Posterior cingulate gyrus (tissue), 11 donors: ENCODE results near the gene USP7.

Source experiments
- DNase-seq, 10 donors: peaks; one replicate each; pipeline versions ENCODE4 v3.0.0 to v3.0.0-alpha.2; 2020 to 2021; ENCODE audit warnings: mixed read lengths in 3 of 10
- intact Hi-C: fragments of 100-400 bp; cut with DNase I; formaldehyde crosslinking; loops from one replicate; pipeline ENCODE4 v1.15.1; 2023

USP7 gene

GRCh38 chr16:8867932-8868415 is 95.7 kb downstream of the USP7 start:
- DNase-seq = no peak
- intact Hi-C loops = loop anchor here (1.0 kb wide), 1 partner anchor 223 kb away; the partner anchor contains the start of gene HAPSTR1

- intact Hi-C loops = no loop called here
- DNase-seq = peak in 4 of 10 donors; percentile 34 to 90 (median 60)
These were observed 96.3 kb downstream of the USP7 start for GRCh38 chr16:8867216-8867931.

GRCh38 chr16:8866884-8867215 is 96.9 kb downstream of the USP7 start:
- intact Hi-C loops = no loop called here
- DNase-seq = no peak

DNA sequence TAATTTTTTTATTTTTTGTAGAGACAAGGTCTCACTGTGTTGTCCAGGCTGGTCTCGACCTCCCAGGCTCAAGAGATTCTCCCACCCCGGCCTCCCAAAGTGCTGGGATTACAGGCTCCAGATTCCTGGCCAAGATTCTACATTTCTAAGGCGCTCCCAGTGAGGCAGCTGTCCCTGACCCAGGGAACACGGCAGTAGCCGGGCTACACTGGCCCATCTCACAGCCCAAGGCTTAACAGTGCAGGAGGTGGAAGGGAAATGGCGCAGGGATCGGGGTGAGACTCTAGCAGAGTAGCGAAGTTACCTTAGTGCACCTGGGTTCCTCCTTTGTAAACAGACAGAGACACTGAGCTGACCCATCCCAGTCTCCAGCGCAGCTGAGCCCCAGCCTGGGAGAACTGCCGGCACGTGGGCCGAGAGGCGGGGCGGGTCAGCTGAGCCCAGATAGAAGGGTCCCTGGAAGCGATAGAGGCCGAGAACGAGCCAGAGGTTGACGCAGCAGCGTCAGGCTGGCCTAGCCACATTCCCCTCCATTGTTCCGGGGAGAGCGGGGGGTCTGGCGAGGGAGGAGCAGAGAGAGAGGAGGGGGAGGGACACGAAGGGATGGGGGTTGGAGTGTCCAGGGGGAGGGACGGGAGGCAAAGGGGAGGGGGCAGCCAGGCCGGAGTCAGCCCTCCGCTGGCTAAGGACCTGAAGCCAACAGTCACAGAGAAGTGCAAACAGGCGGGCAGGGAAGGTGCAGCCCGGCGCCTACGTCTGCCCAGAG is 97.4 kb downstream of the USP7 start:
- intact Hi-C loops = no loop called here
- DNase-seq = peak in 8 of 10 donors; percentile 52 to 94 (median 67)

DNA sequence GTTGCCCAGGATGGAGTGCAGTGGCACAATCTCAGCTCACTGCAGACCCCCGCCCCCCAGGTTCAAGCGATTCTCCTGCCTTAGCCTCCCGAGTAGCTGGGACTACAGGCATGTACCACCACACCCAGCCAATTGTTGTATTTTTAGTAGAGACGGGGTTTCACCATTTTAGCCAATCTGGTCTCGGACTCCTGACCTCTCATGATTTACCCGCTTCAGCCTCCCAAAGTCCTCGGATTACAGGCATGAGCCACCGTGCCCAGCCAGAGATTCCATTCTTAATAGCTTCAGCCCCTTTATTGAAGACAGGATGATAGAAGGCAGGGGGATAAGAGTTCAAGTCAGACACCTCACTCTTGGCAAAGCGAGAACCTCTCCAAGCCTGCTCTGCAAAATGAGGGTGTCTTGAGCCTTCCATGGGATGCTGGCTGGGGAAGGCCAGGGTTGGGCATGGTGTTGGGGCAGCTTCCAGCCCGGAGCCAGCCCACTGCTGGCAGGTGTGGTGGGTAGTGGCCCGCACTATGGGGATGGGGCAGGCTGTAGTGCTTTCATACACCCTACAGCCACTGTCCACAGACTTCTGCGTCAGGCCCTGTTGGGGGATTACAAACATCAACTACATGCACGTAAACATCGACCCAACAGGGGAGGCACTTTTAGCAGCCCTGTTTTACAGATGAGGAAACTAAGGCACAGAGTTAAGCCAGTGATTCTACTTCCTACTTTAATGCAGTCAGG is 98.4 kb downstream of the USP7 start:
- peak in 1 of 10 donors; percentile 32 for DNase-seq
- intact Hi-C loops = no loop called here

- peak in 3 of 10 donors; percentile 27 to 72 (median 57) for DNase-seq
- intact Hi-C loops = loop anchor here (5.0 kb wide), 1 partner anchor 67 kb away; the partner anchor contains the start of genes PMM2 and TMEM186
These were observed 99.1 kb downstream of the USP7 start for GRCh38 chr16:8864480-8865110.

- peak; percentile 77 to 99 (median 88) for DNase-seq
- intact Hi-C loops = loop anchor here (5.0 kb wide), 1 partner anchor 67 kb away; the partner anchor contains the start of genes PMM2 and TMEM186
These were observed 99.9 kb downstream of the USP7 start for GRCh38 chr16:8863594-8864424.

DNA sequence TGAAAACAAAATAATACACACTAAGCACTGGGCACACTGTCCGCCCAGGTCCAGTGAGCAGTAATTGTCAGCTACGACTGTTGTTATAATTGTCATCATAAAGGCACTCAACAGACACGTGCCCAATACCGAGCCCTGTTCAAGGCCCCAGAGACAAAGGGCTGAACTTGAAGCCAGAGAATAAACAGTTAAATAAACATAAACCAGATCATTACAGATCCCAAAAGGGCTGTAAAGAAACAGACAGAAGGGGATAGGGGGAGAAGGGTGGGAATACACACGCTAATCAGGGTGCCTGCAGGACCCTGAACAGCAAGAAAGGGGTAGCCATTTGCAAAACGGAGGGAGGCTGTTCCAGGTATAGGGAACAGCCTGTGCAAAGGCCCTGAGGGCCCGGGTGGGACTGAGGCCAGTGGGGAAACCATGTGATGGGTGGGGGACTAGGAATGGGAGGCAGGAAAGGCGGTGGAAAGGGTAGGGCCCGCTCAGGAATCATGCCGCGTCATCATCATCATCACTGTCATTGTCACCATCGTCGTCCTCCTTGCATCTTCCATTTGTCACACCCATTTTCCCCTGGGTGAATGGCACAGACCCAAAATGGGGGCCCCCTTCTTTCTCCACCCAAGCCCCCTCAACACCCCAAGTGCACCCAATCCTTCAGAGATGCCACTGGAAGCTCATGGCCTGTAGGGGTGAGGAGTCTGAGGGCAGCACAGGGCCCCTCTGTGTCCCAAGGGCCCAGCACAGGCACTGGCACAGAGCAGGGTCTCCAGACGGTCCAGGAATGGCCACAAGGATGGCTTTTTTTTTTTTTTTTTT is 101.2 kb downstream of the USP7 start:
- intact Hi-C loops = loop anchor here (5.0 kb wide), 1 partner anchor 65 kb away; the partner anchor contains the start of genes PMM2 and TMEM186

GRCh38 chr16:8861563-8862308 is 102.0 kb downstream of the USP7 start:
- peak in 4 of 10 donors; percentile 19 to 85 (median 70) for DNase-seq
- intact Hi-C loops = loop anchor here (5.0 kb wide), 1 partner anchor 64 kb away; the partner anchor contains the start of genes PMM2 and TMEM186

More for the DNA sequence above, 101.2 kb downstream of the USP7 start:
- peak in 2 of 10 donors; percentile 20 to 25 for DNase-seq

DNA sequence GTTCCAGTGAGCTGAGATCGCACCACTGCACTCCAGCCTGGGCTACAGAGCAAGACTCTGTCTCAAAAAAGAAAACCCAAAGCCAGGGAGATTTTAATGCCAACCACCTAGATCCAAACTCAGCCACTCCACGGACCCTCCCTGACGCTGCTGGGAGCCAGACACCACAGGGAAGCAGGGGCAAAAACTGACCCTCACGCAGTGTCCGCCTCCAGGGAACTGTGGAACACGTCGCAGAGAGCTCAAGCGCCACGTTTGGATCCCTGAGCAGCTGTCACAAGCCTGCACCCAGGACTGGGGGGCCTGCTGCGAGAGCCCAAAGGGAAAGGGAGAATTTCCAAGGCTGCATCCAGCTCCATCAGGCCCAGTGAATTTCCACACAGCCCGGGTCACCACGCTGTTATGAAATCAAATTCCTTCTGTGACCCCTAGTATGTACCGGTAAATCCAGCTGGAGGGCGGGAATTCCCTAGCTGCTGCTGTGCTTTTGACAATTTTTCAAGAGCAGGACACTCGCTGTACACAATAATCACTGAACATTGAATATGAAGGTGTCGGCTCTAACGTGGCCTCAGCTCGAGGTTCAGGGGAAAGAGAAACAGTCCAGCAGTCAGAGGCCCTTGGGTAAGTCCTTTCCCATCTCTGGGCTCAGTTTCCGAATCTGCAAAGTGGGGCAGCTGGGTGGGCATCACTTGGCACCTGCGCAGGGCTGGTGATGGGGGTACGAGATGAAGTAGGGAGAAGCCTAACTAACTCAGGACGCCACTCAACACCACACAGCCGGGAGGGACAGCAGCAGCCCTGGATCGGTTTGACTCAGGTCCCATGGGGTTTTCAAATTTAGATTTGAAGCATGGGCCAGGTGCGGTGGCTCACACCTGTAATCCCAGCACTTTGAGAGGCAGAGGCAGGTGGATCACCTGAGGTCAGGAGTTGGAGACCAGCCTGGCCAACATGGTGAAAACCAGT is 103.5 kb downstream of the USP7 start:
- intact Hi-C loops = loop anchor here (5.0 kb wide), 1 partner anchor 63 kb away; the partner anchor contains the start of genes PMM2 and TMEM186
- peak in 4 of 10 donors; percentile 23 to 80 (median 68) for DNase-seq

DNA sequence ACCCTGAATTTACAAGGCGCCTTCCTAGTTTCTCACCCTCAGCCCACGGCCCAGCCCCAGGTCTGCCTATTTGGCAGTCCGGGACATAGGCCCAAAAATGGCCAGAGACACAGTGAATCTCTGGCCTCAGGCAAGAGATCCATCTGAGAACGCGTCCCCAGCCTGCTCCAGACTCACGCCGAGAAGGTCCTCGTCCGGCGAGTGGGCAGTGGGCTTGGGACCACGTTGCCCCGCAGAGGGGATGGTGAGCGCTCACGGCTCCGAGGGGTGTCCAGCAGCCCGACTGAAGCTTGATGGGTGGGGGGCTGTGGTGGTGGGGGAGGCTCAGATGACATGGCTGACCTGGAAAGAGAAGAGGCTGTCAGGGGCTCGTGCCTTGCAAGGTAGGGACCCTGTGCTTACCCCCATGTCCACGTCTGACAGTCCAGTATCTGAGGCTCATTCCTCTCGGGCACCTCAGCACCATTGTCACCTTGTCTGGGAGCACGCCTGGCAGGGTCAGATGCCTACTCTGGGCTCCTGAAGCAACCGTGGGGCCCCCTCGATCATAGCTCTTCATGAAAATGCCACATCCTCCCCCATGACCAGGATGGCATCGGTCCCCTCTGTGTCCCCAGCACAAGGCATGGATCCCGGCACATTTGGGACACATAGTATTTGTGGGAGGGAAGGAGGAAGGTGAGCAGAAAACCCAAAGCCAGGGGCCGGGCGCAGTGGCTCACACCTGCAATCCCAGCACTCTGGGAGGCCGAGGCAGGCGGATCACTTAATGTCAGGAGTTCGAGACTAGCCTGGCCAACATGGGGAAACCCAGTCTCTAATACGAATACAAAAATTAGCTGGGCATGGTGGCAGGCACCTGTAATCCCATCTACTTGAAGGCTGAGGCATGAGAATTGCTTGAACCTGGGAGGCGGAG is 104.5 kb downstream of the USP7 start:
- peak in 4 of 10 donors; percentile 24 to 76 (median 57) for DNase-seq
- intact Hi-C loops = no loop called here

- intact Hi-C loops = no loop called here
- DNase-seq = peak in 2 of 10 donors; percentile 33 to 45
These were observed 107.7 kb downstream of the USP7 start for GRCh38 chr16:8855972-8856371.

DNA sequence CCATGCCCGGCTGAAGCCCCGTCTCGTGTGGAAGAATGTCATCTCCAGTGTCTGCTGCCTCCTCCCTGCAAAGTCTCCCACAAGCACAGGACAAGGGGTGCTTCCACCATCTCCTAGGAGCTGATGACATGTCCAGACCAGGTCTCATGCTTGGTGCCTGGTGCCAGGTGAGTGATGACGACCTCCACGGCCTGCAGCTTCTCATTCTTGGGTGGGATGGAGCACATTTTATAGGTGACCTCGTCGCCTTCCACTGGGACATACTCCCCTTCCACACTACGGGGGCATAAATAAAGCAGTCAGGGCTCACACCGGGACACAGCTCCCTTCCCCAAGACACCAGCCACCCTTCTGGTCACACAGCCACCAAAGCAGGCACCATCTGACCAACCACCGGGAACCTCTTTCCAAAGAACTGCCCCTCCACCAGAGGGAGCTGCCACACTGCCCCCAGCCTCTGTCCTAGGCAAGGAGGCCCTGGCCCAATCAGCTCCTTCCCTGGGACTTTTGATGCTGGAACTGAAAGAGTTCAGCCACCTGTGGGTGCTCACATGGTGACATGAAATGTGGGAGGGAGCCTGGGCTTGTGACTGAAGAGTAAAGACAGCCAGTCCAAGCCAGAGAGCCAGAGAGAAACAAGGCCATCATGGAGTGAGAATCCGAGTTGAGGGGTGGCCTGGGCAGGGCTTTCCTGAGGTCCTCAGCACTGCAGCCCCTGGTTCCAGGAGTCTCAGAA is 108.5 kb downstream of the USP7 start:
- intact Hi-C loops = no loop called here

DNA sequence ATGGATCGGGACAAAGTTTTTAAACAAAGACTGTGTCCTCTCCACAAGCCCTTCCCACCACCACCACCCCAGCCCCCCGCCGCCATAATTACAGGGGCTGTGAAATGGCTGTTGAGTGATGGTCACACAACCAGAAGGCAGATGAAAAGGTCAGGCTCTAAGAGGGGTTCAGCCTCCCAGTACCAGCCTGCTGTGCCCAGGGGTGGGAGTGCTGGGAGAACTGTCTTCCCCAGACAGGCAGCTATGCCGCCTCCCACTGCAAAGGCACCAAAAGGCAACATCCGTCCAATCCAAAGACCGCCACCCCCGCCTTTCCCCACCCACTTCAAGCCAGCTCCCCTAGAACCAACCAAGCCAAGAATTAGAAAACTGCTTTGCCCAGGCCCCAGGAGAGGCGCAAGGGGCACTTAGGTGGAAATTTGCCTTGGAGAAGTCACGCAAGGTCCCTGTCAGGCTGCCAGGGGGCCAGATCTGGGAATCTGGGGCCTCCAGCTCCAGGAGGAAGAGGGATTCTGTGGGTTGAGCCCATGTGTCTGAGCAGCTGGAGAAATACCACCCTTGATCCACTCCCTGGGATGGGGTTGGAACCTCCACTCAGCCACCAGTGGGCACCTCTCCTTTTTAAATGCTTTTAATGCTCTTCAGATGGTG is 109.3 kb downstream of the USP7 start:
- DNase-seq = peak in 2 of 10 donors; percentile 53 to 57
- intact Hi-C loops = no loop called here

More for the DNA sequence above, 108.5 kb downstream of the USP7 start:
- DNase-seq = peak in 3 of 10 donors; percentile 33 to 51 (median 50)
